CD14-positive monocyte (primary cell): ENCODE measurements around the gene PSORS1C1. TPM values are rescaled to one million over a fixed set of nuclear protein-coding genes. Genes with fewer than 3 reads are reported as not detected.

Experiments
- DNase-seq, 3 donors: peaks; one replicate each; pipeline ENCODE4 v3.0.0-alpha.2; 2011 to 2022
- H2AFZ ChIP-seq: 2 replicates; pipeline ENCODE4 v1.6.0; 2012; ENCODE audit warnings: mild to moderate bottlenecking, low read depth, low read length, inconsistent platforms; ENCODE audit not compliant: insufficient read depth, poor library complexity, severe bottlenecking
- H3K27ac ChIP-seq, 2 donors: 1 replicate in 1 of 2; 2 replicates in 1 of 2; pipeline ENCODE4 v1.5.1; 2012 to 2013; ENCODE audit warnings: low read length in 2 of 2, control low read depth in 1 of 2, inconsistent platforms in 1 of 2, low read depth in 1 of 2, mild to moderate bottlenecking in 1 of 2
- H3K27me3 ChIP-seq, 2 donors: one replicate each; pipeline versions ENCODE4 v1.6.0 to v1.6.1; 2011 to 2013; ENCODE audit warnings: low read length in 2 of 2; ENCODE audit not compliant: control insufficient read depth in 2 of 2, insufficient read depth in 2 of 2
- H3K36me3 ChIP-seq, 2 donors: replicated peaks in 1 of 2; 1 replicate in 1 of 2; 2 replicates in 1 of 2; pipeline versions ENCODE4 v1.5.1 to v1.6.1; 2012 to 2013; ENCODE audit warnings: low read length in 2 of 2, control low read depth in 1 of 2, inconsistent platforms in 1 of 2, mild to moderate bottlenecking in 1 of 2; ENCODE audit not compliant: insufficient read depth in 2 of 2, control insufficient read depth in 1 of 2
- H3K4me1 ChIP-seq, 2 donors: 1 replicate in 1 of 2; 2 replicates in 1 of 2; pipeline versions ENCODE4 v1.5.1 to v1.6.1; 2012 to 2013; ENCODE audit warnings: low read length in 2 of 2, control low read depth in 1 of 2, inconsistent platforms in 1 of 2, mild to moderate bottlenecking in 1 of 2, moderate library complexity in 1 of 2; ENCODE audit not compliant: insufficient read depth in 2 of 2, control insufficient read depth in 1 of 2
- H3K4me2 ChIP-seq: replicated peaks from 2 replicates; pipeline ENCODE3; 2012; ENCODE audit warnings: low read length, moderate library complexity, mild to moderate bottlenecking; ENCODE audit not compliant: poor library complexity, severe bottlenecking; ENCODE audit errors: extremely low read depth
- H3K4me3 ChIP-seq, 3 experiments: fragments of 200-600 bp in 1 of 3; sonication (generic) in 1 of 3; replicated peaks in 1 of 3; 1 replicate in 2 of 3; 2 replicates in 1 of 3; pipeline ENCODE4 v1.5.1; 2011 to 2013; ENCODE audit warnings: low read length in 3 of 3, mild to moderate bottlenecking in 3 of 3, control low read depth in 2 of 3, low read depth in 2 of 3, inconsistent platforms in 1 of 3, moderate library complexity in 1 of 3
- H3K79me2 ChIP-seq: 2 replicates; pipeline ENCODE4 v1.6.0; 2012; ENCODE audit warnings: mild to moderate bottlenecking, control low read depth, inconsistent platforms, low read length, moderate library complexity; ENCODE audit not compliant: insufficient read depth
- H3K9ac ChIP-seq: 2 replicates; pipeline ENCODE4 v1.6.0; 2017; ENCODE audit warnings: low read length, mild to moderate bottlenecking; ENCODE audit not compliant: insufficient read depth, poor library complexity, severe bottlenecking
- H3K9me3 ChIP-seq, 2 donors: replicated peaks in 1 of 2; 1 replicate in 1 of 2; 2 replicates in 1 of 2; pipeline versions ENCODE4 v1.5.1 to v1.6.1; 2012 to 2013; ENCODE audit warnings: low read length in 2 of 2, control low read depth in 1 of 2; ENCODE audit not compliant: control insufficient read depth in 1 of 2, insufficient read depth in 1 of 2
- H4K20me1 ChIP-seq: 2 replicates; pipeline ENCODE4 v1.6.0; 2012; ENCODE audit warnings: mild to moderate bottlenecking, low read length, control low read depth, moderate library complexity; ENCODE audit not compliant: insufficient read depth
- H3K27ac Mint-ChIP-seq, 7 donors: one replicate each; pipeline ENCODE4 v1.8.0; 2020; ENCODE audit warnings: mild to moderate bottlenecking in 7 of 7, mixed read lengths in 7 of 7, moderate library complexity in 6 of 7, inconsistent platforms in 2 of 7
- H3K27me3 Mint-ChIP-seq, 3 donors: one replicate each; pipeline ENCODE4 v1.8.0; 2021 to 2022; ENCODE audit warnings: low read depth in 3 of 3, mild to moderate bottlenecking in 3 of 3, mixed read lengths in 3 of 3, moderate library complexity in 3 of 3, inconsistent platforms in 1 of 3
- H3K36me3 Mint-ChIP-seq, 2 donors: one replicate each; pipeline ENCODE4 v1.8.0; 2020; ENCODE audit warnings: mixed read lengths in 2 of 2, inconsistent platforms in 1 of 2, mild to moderate bottlenecking in 1 of 2
- H3K4me1 Mint-ChIP-seq: one replicate; pipeline ENCODE4 v1.8.0; 2020; ENCODE audit warnings: mild to moderate bottlenecking, mixed read lengths
- H3K4me3 Mint-ChIP-seq, 2 donors: one replicate each; pipeline ENCODE4 v1.8.0; 2020; ENCODE audit warnings: mild to moderate bottlenecking in 2 of 2, mixed read lengths in 2 of 2, moderate library complexity in 1 of 2
- H3K9me3 Mint-ChIP-seq, 7 donors: one replicate each; pipeline ENCODE4 v1.8.0; 2020 to 2022; ENCODE audit warnings: mixed read lengths in 7 of 7, mild to moderate bottlenecking in 6 of 7, moderate library complexity in 6 of 7, inconsistent platforms in 2 of 7
- CTCF ChIP-seq: fragments of 200-600 bp; IDR thresholded peaks from one replicate; pipeline ENCODE4 v1.8.0; 2022; ENCODE audit warnings: antibody characterized with exemption, mild to moderate bottlenecking
- WGBS: methylation state at CpG from one replicate; pipeline ENCODE4 v1.1.5; 2013; ENCODE audit warnings: missing lambda C conversion rate; ENCODE audit not compliant: insufficient coverage; 5-methylcytosine and 5-hydroxymethylcytosine counted together
- intact Hi-C, 2 donors: fragments of 100-400 bp; cut with micrococcal nuclease; formaldehyde crosslinking; loops; one replicate each; pipeline versions ENCODE4 v1.15.0 to v1.15.1; 2023
- polyA plus RNA-seq, 3 donors: library from polyadenylated mRNA; depleted of rRNA in 1 of 3; unstranded in 2 of 3; stranded (reverse) in 1 of 3; fragments of 300-500 nt in 2 of 3; fragments of >200 nt in 1 of 3; fragmentation: Illumina TruSeq in 2 of 3; gene quantifications; 1 replicate in 2 of 3; 2 replicates in 1 of 3; pipeline ENCODE4 v1.2.3, GENCODE V29; 2012 to 2021

PSORS1C1 gene
- polyA plus RNA-seq, 3 donors, result not detected

DNA sequence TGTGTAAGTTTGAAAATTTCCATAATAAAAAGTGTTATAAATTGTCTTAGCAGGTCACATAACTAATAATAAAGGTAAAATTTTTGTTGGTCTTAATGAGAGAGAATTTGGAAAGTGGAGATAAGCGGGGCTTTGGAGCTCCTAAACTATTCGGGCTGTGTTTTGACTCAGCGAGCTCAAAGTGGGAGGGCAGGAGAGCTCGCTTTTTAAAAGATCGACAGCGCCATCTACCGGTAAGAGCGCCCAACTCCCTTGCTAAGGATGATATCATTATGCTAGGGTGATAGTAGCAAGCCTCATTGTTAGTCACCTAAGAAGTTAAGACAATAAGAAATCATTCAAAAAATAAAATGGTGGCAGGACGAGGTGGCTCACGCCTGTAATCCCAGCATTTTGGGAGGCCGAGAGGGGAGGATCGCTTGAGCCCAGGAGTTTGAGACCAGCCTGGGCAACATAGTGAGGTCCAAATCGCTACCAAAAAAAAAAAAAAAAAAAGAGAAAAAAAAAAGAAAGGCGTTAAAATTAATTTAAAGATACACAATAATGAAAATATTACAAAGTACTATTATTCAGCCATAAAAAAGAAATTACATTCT is 27.0 kb upstream of the PSORS1C1 start:
- Mint-ChIP-seq H3K27me3 (peaks cover 4 to 11% (median 9%) of the 10 kb centered on the region in 3 donors), H3K9me3 (peaks cover 0 to 3% (median 0%) of the 10 kb centered on the region in 7 donors), H3K36me3 (no peaks in the 10 kb centered on the region), H3K27ac (no peak overlapping the region), H3K4me1 (peaks cover 11% of the 10 kb centered on the region), H3K4me3 (no peak overlapping the region)
- H3K27me3 ChIP-seq, result peaks cover 5 to 11% of the 10 kb centered on the region in 2 donors
- peak; percentile 86 for TF ChIP-seq CTCF
- H3K9ac ChIP-seq, result no peak overlapping the region
- 0% methylated on average over 2 of the region's 14 CpGs for WGBS
- H3K79me2 ChIP-seq, result no peaks in the 10 kb centered on the region
- no peak overlapping the region for H3K4me3 ChIP-seq
- H3K36me3 ChIP-seq, result no peaks in the 10 kb centered on the region
- H4K20me1 ChIP-seq, result no peaks in the 10 kb centered on the region
- no peak overlapping the region for H3K27ac ChIP-seq
- H2AFZ ChIP-seq, result no peak overlapping the region
- H3K9me3 ChIP-seq, result no peaks in the 10 kb centered on the region
- H3K4me1 ChIP-seq, result peaks cover 0 to 7% of the 10 kb centered on the region in 2 donors
- intact Hi-C loops, result loop anchor here (5.0 to 10.0 kb wide), 4 partner anchors 173 to 343 kb away; partner anchors contain the start of genes FLOT1 (in 1 of the 2), IER3 (in 1 of the 2) and VARS2 (in 1 of the 2)
- H3K4me2 ChIP-seq, result no peak overlapping the region
- DNase-seq, result peak; percentile 75 to 83 (median 81)

- Histone ChIP-seq H3K27me3 (peaks cover 5 to 11% of the 10 kb centered on the region in 2 donors), H4K20me1 (no peaks in the 10 kb centered on the region), H3K79me2 (no peaks in the 10 kb centered on the region), H3K4me2 (no peak overlapping the region), H3K36me3 (no peaks in the 10 kb centered on the region), H3K9ac (no peak overlapping the region), H3K4me1 (peaks cover 24 to 33% of the 10 kb centered on the region in 2 donors), H3K27ac (no peak overlapping the region), H3K9me3 (no peaks in the 10 kb centered on the region), H3K4me3 (no peak overlapping the region), H2AFZ (no peak overlapping the region)
- Mint-ChIP-seq H3K27ac (no peak overlapping the region), H3K36me3 (peaks cover 0 to 2% of the 10 kb centered on the region in 2 donors), H3K4me3 (no peak overlapping the region), H3K9me3 (peaks cover 0 to 3% (median 0%) of the 10 kb centered on the region in 7 donors), H3K4me1 (peaks cover 34% of the 10 kb centered on the region), H3K27me3 (peaks cover 4 to 11% (median 6%) of the 10 kb centered on the region in 3 donors)
- no peak for TF ChIP-seq CTCF
- no peak for DNase-seq
- intact Hi-C loops, result no loop called here
- WGBS, result no CpG with 5 or more reads among the region's 3 CpGs
These were observed 24.2 kb upstream of the PSORS1C1 start for GRCh38 chr6:31090275-31090972.
